ENCODE data around the gene CNR1. TPM values are rescaled to one million over a fixed set of nuclear protein-coding genes. Genes with fewer than 3 reads are reported as not detected.
"Not testable (repeated sequence)": the region's sequence is repeated elsewhere in the genome, so short reads cannot be mapped to it uniquely, and the experiment has no call there.

Gene CNR1
- 10 to 100 TPM; 10.4 to 12.2 TPM for total RNA-seq
- polyA plus RNA-seq, result 10 to 100 TPM in 1 of 2 donors, 1 to 10 TPM in 1; 1.9 to 99.3 TPM
- long read RNA-seq, donor 1, full-length matches to known transcripts, result 1 of 7 reads
- long read RNA-seq, donor 1, partial matches to known transcripts, result 0 of 7 reads
- long read RNA-seq, donor 1, other reads (novel, unspliced or antisense), result 6 of 7 reads
- long read RNA-seq, donor 2, full-length matches to known transcripts, result 2 of 3 reads
- long read RNA-seq, donor 2, partial matches to known transcripts, result 0 of 3 reads
- long read RNA-seq, donor 2, other reads (novel, unspliced or antisense), result 1 of 3 reads

DNA sequence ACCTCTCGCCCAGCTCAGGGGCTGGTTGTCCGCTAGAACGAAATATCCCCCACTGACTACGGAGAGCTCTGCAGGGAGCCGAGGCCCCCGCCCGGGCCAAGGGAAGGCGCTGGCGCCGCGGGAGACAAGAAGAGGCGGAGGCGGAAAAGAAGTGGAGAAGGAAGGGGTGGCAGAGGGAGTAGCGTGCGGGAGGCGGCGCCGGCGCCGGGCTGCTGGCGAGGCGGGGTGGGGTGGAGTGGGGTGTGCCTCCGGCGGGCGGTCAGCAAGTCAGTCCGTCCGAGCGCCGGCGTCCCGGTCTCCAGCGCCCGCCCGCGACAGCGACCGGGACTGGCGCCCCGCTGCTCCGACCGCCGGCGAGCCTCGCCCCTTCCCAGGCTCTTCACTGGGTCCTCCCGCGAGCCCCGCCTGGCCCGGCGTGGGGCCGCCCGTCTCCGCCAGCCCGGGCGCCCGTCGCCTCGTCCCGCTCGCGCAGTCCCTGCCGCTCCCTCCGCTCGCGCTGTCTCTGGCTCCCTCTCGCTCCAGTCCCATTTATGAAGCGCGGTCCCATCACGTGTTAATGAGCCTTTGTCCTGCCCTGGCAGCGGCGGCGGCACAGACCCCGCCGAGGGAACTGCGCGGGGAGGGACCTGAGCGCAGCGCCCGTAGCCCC is at the start of gene CNR1:
TSS of gene CNR1 (minus strand) at position 504 of the 649 bp plus-strand sequence. CDS start 21,073 bp downstream, outside the sequence.
- 0% methylated on average over 72 to 78 of the region's 78 CpGs for WGBS, 2 donors
- Histone ChIP-seq H3K36me3 (ENCODE audit: control insufficient read depth in 1 of 2, insufficient read depth in 2 of 2, low read length in 1 of 2) (no peaks in the 10 kb centered on the region), H3K9me3 (ENCODE audit: control insufficient read depth, low read length) (no peaks in the 10 kb centered on the region), H3K4me3 (ENCODE audit: low read length in 2 of 2) (peak within 1 kb of the TSS; percentile 66 to 68), H3K4me1 (ENCODE audit: control insufficient read depth in 1 of 2, insufficient read depth in 2 of 2, low read length in 2 of 2) (no peaks in the 10 kb centered on the region), H3K27me3 (ENCODE audit: control insufficient read depth in 1 of 2, insufficient read depth in 2 of 2, low read length in 1 of 2) (no peaks in the 10 kb centered on the region), H3K27ac (ENCODE audit: low read depth in 1 of 2, low read length in 2 of 2) (no peak within 1 kb of the TSS)
- ATAC-seq (ENCODE audit: low FRiP score), result peak; percentile 80
- DNase-seq, result peak; percentile 65 to 87
- intact Hi-C loops (cut with DNase I), result no loop called here

DNA sequence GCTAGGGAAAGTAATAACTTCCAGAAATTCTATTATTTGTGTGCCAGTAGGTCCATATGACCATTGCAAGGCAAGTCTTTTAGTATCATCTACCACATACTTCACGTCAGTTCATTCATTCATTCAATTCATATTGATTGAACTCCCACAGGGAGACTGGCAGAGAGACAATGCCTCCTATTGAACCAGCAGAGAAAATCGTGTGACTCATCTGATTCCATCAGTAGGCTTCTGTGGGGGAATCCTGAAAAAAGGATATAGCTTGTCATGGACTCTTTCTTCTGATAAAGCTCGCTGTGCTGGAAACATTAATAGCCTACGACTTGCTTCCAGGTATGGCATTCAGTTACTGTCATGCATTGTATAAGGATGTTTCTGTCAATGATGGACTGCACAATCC is 45.3 kb upstream of the CNR1 start:
- intact Hi-C loops (cut with DNase I), result no loop called here
- Histone ChIP-seq H3K4me3 (ENCODE audit: low read length in 2 of 2) (no peak overlapping the region), H3K27ac (ENCODE audit: low read depth in 1 of 2, low read length in 2 of 2) (no peak overlapping the region), H3K36me3 (ENCODE audit: control insufficient read depth in 1 of 2, insufficient read depth in 2 of 2, low read length in 1 of 2) (no peaks in the 10 kb centered on the region), H3K4me1 (ENCODE audit: control insufficient read depth in 1 of 2, insufficient read depth in 2 of 2, low read length in 2 of 2) (no peaks in the 10 kb centered on the region), H3K27me3 (ENCODE audit: control insufficient read depth in 1 of 2, insufficient read depth in 2 of 2, low read length in 1 of 2) (no peaks in the 10 kb centered on the region), H3K9me3 (ENCODE audit: control insufficient read depth, low read length) (no peaks in the 10 kb centered on the region)
- WGBS, 2 donors, result 63 to 79% methylated on average over 4 of the region's 4 CpGs
- ATAC-seq (ENCODE audit: low FRiP score), result no peak
- DNase-seq, result no peak

DNA sequence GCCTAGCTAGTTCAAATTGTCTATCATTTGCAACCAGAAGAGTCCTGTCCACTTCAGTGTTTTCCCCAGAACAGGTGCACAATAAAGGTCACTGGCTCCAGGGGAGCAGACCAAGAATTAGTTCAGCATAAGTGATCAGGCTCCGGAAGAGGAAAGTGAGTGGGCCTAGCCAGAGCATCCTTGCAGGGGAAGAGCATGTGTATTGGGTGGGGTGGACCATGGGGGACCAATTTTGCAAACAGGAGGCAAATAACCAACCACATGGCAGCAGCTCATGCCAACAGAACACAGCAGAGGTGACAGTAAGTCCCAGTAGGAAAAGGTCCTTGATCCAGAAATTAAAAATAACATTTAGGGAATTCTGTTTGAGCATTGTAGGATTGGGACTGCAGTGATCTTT is 43.2 kb upstream of the CNR1 start:
- WGBS, 2 donors, result 88 to 90% methylated on average over 1 of the region's 1 CpG
- no peaks in the 10 kb centered on the region for H3K4me1 ChIP-seq (ENCODE audit: control insufficient read depth in 1 of 2, insufficient read depth in 2 of 2, low read length in 2 of 2)
- H3K36me3 ChIP-seq (ENCODE audit: control insufficient read depth in 1 of 2, insufficient read depth in 2 of 2, low read length in 1 of 2), result no peaks in the 10 kb centered on the region
- H3K9me3 ChIP-seq (ENCODE audit: control insufficient read depth, low read length), result no peaks in the 10 kb centered on the region
- no peak for ATAC-seq (ENCODE audit: low FRiP score)
- H3K4me3 ChIP-seq (ENCODE audit: low read length in 2 of 2), result no peak overlapping the region
- H3K27ac ChIP-seq (ENCODE audit: low read depth in 1 of 2, low read length in 2 of 2), result no peak overlapping the region
- intact Hi-C loops (cut with DNase I), result no loop called here
- no peaks in the 10 kb centered on the region for H3K27me3 ChIP-seq (ENCODE audit: control insufficient read depth in 1 of 2, insufficient read depth in 2 of 2, low read length in 1 of 2)
- no peak for DNase-seq

- Histone ChIP-seq H3K4me3 (ENCODE audit: low read length in 2 of 2) (no peak overlapping the region), H3K27ac (ENCODE audit: low read depth in 1 of 2, low read length in 2 of 2) (no peak overlapping the region), H3K9me3 (ENCODE audit: control insufficient read depth, low read length) (no peaks in the 10 kb centered on the region), H3K4me1 (ENCODE audit: control insufficient read depth in 1 of 2, insufficient read depth in 2 of 2, low read length in 2 of 2) (no peaks in the 10 kb centered on the region), H3K36me3 (ENCODE audit: control insufficient read depth in 1 of 2, insufficient read depth in 2 of 2, low read length in 1 of 2) (no peaks in the 10 kb centered on the region), H3K27me3 (ENCODE audit: control insufficient read depth in 1 of 2, insufficient read depth in 2 of 2, low read length in 1 of 2) (no peaks in the 10 kb centered on the region)
- DNase-seq, result no peak
- no peak for ATAC-seq (ENCODE audit: low FRiP score)
- 60 to 62% methylated on average over 4 of the region's 4 CpGs for WGBS, 2 donors
- intact Hi-C loops (cut with DNase I), result no loop called here
Observed at GRCh38 chr6:88208726-88209125, 42.6 kb upstream of the CNR1 start.

DNA sequence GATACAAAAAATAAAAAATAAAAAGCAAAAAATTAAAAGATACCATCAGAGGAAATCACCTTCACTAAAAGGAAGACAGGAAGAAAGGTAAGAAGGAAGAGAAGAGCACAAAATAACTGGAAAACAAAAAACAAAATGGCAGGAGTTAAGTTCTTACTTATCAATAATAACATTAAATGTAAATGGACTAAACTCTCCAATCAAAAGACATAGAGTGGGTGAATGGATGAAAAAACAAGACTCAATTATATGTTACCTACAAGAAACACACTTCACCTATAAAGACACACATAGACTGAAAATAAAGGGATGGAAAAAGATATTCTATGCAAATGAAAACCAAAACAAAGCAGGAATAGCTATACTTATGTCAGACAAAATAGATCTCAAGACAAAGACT is 35.6 kb upstream of the CNR1 start:
- H3K27ac ChIP-seq (ENCODE audit: low read depth in 1 of 2, low read length in 2 of 2); intact Hi-C loops (cut with DNase I); DNase-seq; H3K9me3 ChIP-seq (ENCODE audit: control insufficient read depth, low read length); H3K4me1 ChIP-seq (ENCODE audit: control insufficient read depth in 1 of 2, insufficient read depth in 2 of 2, low read length in 2 of 2); ATAC-seq (ENCODE audit: low FRiP score); H3K36me3 ChIP-seq (ENCODE audit: control insufficient read depth in 1 of 2, insufficient read depth in 2 of 2, low read length in 1 of 2); H3K27me3 ChIP-seq (ENCODE audit: control insufficient read depth in 1 of 2, insufficient read depth in 2 of 2, low read length in 1 of 2); H3K4me3 ChIP-seq (ENCODE audit: low read length in 2 of 2): not testable (repeated sequence)

- 86 to 92% methylated on average over 4 of the region's 4 CpGs for WGBS, 2 donors
- H3K36me3 ChIP-seq (ENCODE audit: control insufficient read depth in 1 of 2, insufficient read depth in 2 of 2, low read length in 1 of 2), result no peaks in the 10 kb centered on the region
- H3K27ac ChIP-seq (ENCODE audit: low read depth in 1 of 2, low read length in 2 of 2), result no peak overlapping the region
- no peak for ATAC-seq (ENCODE audit: low FRiP score)
- no peaks in the 10 kb centered on the region for H3K9me3 ChIP-seq (ENCODE audit: control insufficient read depth, low read length)
- no peaks in the 10 kb centered on the region for H3K4me1 ChIP-seq (ENCODE audit: control insufficient read depth in 1 of 2, insufficient read depth in 2 of 2, low read length in 2 of 2)
- intact Hi-C loops (cut with DNase I), result no loop called here
- H3K27me3 ChIP-seq (ENCODE audit: control insufficient read depth in 1 of 2, insufficient read depth in 2 of 2, low read length in 1 of 2), result no peaks in the 10 kb centered on the region
- no peak overlapping the region for H3K4me3 ChIP-seq (ENCODE audit: low read length in 2 of 2)
- no peak for DNase-seq
Observed at GRCh38 chr6:88184921-88185320, 18.8 kb upstream of the CNR1 start.

DNA sequence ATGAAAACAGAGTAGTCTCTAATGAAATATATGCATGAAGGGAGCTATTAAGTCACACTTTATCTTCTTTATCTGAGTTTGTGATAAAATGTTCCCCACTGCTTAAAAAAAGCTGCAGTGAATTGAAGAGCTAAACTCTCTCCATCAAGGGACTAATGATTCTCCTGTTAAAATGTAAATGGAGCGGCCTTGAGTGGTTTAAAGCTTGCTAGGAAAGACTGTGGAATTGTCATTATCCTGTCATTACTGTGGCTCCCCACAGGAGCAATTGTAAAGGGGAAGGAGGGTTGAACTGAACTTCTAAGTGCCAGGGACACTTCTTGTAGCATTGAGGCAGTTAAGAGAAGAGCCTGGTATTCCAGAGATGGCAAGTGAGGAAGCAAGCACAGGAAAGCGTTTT is 17.3 kb upstream of the CNR1 start:
- no peaks in the 10 kb centered on the region for H3K27me3 ChIP-seq (ENCODE audit: control insufficient read depth in 1 of 2, insufficient read depth in 2 of 2, low read length in 1 of 2)
- no peak overlapping the region for H3K4me3 ChIP-seq (ENCODE audit: low read length in 2 of 2)
- intact Hi-C loops (cut with DNase I), result no loop called here
- no peaks in the 10 kb centered on the region for H3K36me3 ChIP-seq (ENCODE audit: control insufficient read depth in 1 of 2, insufficient read depth in 2 of 2, low read length in 1 of 2)
- 62 to 66% methylated on average over 2 of the region's 2 CpGs for WGBS, 2 donors
- H3K27ac ChIP-seq (ENCODE audit: low read depth in 1 of 2, low read length in 2 of 2), result no peak overlapping the region
- H3K9me3 ChIP-seq (ENCODE audit: control insufficient read depth, low read length), result no peaks in the 10 kb centered on the region
- no peak for ATAC-seq (ENCODE audit: low FRiP score)
- no peak for DNase-seq
- H3K4me1 ChIP-seq (ENCODE audit: control insufficient read depth in 1 of 2, insufficient read depth in 2 of 2, low read length in 2 of 2), result no peaks in the 10 kb centered on the region

GRCh38 chr6:88179692-88180091 is 13.5 kb upstream of the CNR1 start:
- intact Hi-C loops (cut with DNase I), result no loop called here
- WGBS, 2 donors, result 7 to 22% methylated on average over 1 of the region's 1 CpG
- no peak for ATAC-seq (ENCODE audit: low FRiP score)

GRCh38 chr6:88177961-88178464 is 11.9 kb upstream of the CNR1 start:
- Histone ChIP-seq H3K4me3 (ENCODE audit: low read length in 2 of 2) (no peak overlapping the region), H3K27me3 (ENCODE audit: control insufficient read depth in 1 of 2, insufficient read depth in 2 of 2, low read length in 1 of 2) (no peaks in the 10 kb centered on the region), H3K27ac (ENCODE audit: low read depth in 1 of 2, low read length in 2 of 2) (no peak overlapping the region), H3K9me3 (ENCODE audit: control insufficient read depth, low read length) (no peaks in the 10 kb centered on the region), H3K36me3 (ENCODE audit: control insufficient read depth in 1 of 2, insufficient read depth in 2 of 2, low read length in 1 of 2) (no peaks in the 10 kb centered on the region), H3K4me1 (ENCODE audit: control insufficient read depth in 1 of 2, insufficient read depth in 2 of 2, low read length in 2 of 2) (no peaks in the 10 kb centered on the region)
- 45 to 73% methylated on average over 3 of the region's 3 CpGs for WGBS, 2 donors
- intact Hi-C loops (cut with DNase I), result no loop called here
- no peak for DNase-seq
- ATAC-seq (ENCODE audit: low FRiP score), result no peak

More at GRCh38 chr6:88179692-88180091, 13.5 kb upstream of the CNR1 start:
- Histone ChIP-seq H3K9me3 (ENCODE audit: control insufficient read depth, low read length) (no peaks in the 10 kb centered on the region), H3K4me1 (ENCODE audit: control insufficient read depth in 1 of 2, insufficient read depth in 2 of 2, low read length in 2 of 2) (no peaks in the 10 kb centered on the region), H3K27me3 (ENCODE audit: control insufficient read depth in 1 of 2, insufficient read depth in 2 of 2, low read length in 1 of 2) (no peaks in the 10 kb centered on the region), H3K27ac (ENCODE audit: low read depth in 1 of 2, low read length in 2 of 2) (no peak overlapping the region), H3K4me3 (ENCODE audit: low read length in 2 of 2) (no peak overlapping the region), H3K36me3 (ENCODE audit: control insufficient read depth in 1 of 2, insufficient read depth in 2 of 2, low read length in 1 of 2) (no peaks in the 10 kb centered on the region)
- no peak for DNase-seq
